ENCODE data around the gene GFPT2.
A peak's percentile ranks its signal among the peaks of the same experiment; 100 is the strongest.

GFPT2 gene

GRCh38 chr5:180332861-180333260 lies 20.3 kb downstream of the GFPT2 start:
- DNase-seq (ENCODE audit: low spot score), result no peak

GRCh38 chr5:180332051-180332517 lies 21.1 kb downstream of the GFPT2 start:
- DNase-seq (ENCODE audit: low spot score), result no peak

GRCh38 chr5:180331647-180331950 lies 21.5 kb downstream of the GFPT2 start:
- DNase-seq (ENCODE audit: low spot score), result no peak

- no peak for DNase-seq (ENCODE audit: low spot score)
Observed at GRCh38 chr5:180330810-180331646, 22.1 kb downstream of the GFPT2 start.

GRCh38 chr5:180330270-180330648 lies 22.9 kb downstream of the GFPT2 start:
- no peak for DNase-seq (ENCODE audit: low spot score)

GRCh38 chr5:180329606-180330269 lies 23.4 kb downstream of the GFPT2 start:
- no peak for DNase-seq (ENCODE audit: low spot score)

- no peak for DNase-seq (ENCODE audit: low spot score)
Observed at GRCh38 chr5:180329138-180329435, 24.0 kb downstream of the GFPT2 start.

- DNase-seq (ENCODE audit: low spot score), result peak; percentile 91
Observed at GRCh38 chr5:180328296-180329137, 24.6 kb downstream of the GFPT2 start.

- DNase-seq (ENCODE audit: low spot score), result no peak
Observed at GRCh38 chr5:180326989-180327565, 26.1 kb downstream of the GFPT2 start.

GRCh38 chr5:180324601-180324950 lies 28.6 kb downstream of the GFPT2 start:
- no peak for DNase-seq (ENCODE audit: low spot score)

- no peak for DNase-seq (ENCODE audit: low spot score)
Observed at GRCh38 chr5:180323941-180324600, 29.1 kb downstream of the GFPT2 start.

- no peak for DNase-seq (ENCODE audit: low spot score)
Observed at GRCh38 chr5:180323160-180323559, 30.0 kb downstream of the GFPT2 start.

- no peak for DNase-seq (ENCODE audit: low spot score)
Observed at GRCh38 chr5:180318456-180319089, 34.6 kb downstream of the GFPT2 start.

- DNase-seq (ENCODE audit: low spot score), result no peak
Observed at GRCh38 chr5:180316586-180316985, 36.5 kb downstream of the GFPT2 start.

- DNase-seq (ENCODE audit: low spot score), result peak; percentile 70
Observed at GRCh38 chr5:180315762-180316212, 37.3 kb downstream of the GFPT2 start.

GRCh38 chr5:180313677-180314505 lies 39.2 kb downstream of the GFPT2 start:
- DNase-seq (ENCODE audit: low spot score), result peak; percentile 90

- no peak for DNase-seq (ENCODE audit: low spot score)
Observed at GRCh38 chr5:180311216-180311615, 41.9 kb downstream of the GFPT2 start.

- DNase-seq (ENCODE audit: low spot score), result no peak
Observed at GRCh38 chr5:180306796-180307195, 46.3 kb downstream of the GFPT2 start.

- no peak for DNase-seq (ENCODE audit: low spot score)
Observed at GRCh38 chr5:180305481-180305880, 47.7 kb downstream of the GFPT2 start.
